Fibroblast of villous mesenchyme (primary cell): ENCODE measurements around the gene ZNF652. TPM values are rescaled to one million over a fixed set of nuclear protein-coding genes. Genes with fewer than 3 reads are reported as not detected.

Experiments used
- DNase-seq: peaks from one replicate; pipeline ENCODE4 v3.0.0-alpha.2; 2010; ENCODE audit warnings: low read depth
- H3K4me3 ChIP-seq: 2 replicates; pipeline ENCODE4 v1.5.1; 2011; ENCODE audit warnings: low read depth, mild to moderate bottlenecking, low read length
- total RNA-seq: library from RNA; depleted of rRNA; stranded (reverse); fragments of >200 nt; gene quantifications from 2 replicates; pipeline ENCODE4 v1.2.3, GENCODE V29; 2012
- TF ChIP-seq, protein P1 (sequence below): IDR thresholded peaks from 2 replicates; pipeline ENCODE4 v1.5.1; 2012; ENCODE audit warnings: low read depth, mild to moderate bottlenecking, low read length; ENCODE audit not compliant: insufficient read depth

ZNF652 gene
- 20.6 and 24.6 TPM in 2 replicates for total RNA-seq

DNA sequence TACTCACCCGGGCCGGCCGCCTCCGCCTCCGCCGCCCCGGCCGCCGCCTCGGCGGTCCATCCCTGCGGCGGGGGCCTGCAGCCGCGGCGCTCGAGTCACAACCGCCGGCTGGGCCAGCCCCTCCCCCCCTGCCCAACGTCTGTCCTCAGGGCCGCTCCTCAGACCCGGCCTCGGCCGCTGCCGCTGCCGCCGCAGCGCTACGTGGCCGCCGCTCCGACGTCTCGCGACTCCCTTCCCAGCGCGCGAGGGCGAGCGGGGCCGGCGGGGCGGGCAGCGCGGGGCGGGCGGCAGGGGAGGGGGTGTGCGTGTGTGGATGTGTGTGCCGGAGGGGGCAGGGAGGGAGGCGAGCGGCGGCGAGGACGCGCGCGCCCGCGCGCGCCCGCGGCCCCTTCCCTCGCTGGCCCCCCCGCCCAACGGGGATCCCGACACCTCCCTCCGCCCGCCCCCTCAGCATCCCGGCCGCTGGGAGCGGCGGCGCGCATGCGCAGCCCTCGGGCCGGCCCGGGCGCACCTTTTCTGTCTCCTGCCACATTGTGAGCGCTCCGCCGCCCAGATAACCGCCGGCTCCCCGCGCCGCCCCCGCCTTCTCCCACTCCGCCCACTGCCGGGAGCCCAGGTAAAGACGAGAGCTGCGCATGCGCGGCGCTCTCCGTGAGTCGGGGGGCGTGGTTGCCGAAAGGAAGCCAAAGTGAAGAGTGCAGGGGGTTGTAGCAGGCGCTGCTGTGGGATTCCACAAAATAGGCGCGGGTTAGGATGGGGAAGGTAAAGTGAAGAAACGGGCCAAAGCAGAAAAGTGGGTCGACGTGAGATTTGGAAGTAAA is at the start of gene ZNF652:
TSS of gene ZNF652 (minus strand) at position 349 of the 821 bp plus-strand sequence. CDS start 44,525 bp downstream, outside the sequence.
- peak; percentile 80 for DNase-seq
- TF ChIP-seq, protein P1, sequence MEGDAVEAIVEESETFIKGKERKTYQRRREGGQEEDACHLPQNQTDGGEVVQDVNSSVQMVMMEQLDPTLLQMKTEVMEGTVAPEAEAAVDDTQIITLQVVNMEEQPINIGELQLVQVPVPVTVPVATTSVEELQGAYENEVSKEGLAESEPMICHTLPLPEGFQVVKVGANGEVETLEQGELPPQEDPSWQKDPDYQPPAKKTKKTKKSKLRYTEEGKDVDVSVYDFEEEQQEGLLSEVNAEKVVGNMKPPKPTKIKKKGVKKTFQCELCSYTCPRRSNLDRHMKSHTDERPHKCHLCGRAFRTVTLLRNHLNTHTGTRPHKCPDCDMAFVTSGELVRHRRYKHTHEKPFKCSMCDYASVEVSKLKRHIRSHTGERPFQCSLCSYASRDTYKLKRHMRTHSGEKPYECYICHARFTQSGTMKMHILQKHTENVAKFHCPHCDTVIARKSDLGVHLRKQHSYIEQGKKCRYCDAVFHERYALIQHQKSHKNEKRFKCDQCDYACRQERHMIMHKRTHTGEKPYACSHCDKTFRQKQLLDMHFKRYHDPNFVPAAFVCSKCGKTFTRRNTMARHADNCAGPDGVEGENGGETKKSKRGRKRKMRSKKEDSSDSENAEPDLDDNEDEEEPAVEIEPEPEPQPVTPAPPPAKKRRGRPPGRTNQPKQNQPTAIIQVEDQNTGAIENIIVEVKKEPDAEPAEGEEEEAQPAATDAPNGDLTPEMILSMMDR: no peak
- H3K4me3 ChIP-seq: peak within 1 kb of the TSS; percentile 94

DNA sequence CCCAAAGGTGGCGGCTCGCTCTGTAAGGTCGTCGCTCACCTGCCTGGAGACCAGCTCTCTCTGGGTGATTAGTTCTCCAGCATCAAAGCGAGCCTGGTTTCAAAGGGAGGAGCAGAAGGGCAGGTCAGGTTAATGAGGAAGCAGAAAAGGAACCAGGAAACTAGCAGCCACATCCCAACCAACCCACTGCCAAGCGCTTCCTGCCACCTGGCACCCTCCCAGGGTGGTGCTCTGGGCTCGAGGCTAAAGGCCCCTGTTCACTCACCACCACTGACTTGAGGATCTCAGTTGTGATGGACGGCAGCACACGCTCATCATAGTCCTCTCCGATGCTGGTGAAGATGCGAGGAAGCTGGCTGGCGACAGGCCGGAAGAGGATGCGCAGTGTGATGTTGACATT is 47.0 kb upstream of the ZNF652 start:
- H3K4me3 ChIP-seq: no peak overlapping the region
- TF ChIP-seq, protein P1: no peak
- no peak for DNase-seq

DNA sequence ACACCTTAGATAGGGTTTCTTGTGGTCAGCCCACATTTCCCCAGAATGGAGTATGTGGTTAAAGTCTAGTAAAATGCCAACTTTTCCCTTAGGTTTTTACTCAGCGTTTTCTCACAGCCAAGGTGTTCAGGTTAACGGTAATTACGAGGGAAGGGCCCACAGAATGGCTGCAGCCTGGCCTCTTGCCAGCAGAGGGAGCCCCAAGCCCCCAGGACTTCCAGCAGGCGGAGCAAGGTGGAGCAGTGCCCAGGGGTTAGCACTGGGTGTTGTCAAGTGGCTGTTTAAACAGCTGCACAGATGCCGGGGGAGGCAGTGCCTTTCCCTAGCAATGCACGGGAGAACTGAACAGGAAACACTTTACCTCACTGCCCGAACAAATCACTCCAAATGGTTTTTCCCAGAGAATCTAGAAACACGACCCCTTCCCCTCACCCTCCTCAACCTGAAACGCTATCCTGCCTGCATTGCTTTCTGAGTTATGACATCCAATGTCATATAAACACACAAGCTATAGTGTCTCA is 46.0 kb upstream of the ZNF652 start:
- H3K4me3 ChIP-seq: no peak overlapping the region
- peak; percentile 72 for DNase-seq
- TF ChIP-seq, protein P1: peak; percentile 93

DNA sequence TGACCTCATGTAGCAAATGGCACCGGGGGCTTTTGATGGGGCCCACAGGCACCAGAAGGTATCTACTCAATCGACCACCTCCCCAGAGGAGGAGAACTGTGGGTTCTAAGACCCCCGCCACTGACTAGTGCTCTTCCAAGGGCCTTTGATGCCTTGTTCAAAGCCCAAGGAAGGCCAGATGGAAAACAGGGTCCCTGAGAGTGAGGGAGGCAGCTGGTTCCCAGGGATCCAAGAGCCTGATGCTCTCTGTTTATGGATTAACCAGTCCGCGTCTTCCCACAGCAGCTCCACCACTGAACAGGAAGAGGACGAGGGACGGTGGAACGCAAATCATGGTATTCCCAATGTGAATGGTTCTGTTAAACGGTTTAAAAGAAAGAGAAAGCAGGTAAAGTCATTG is 45.0 kb upstream of the ZNF652 start:
- DNase-seq: no peak
- TF ChIP-seq, protein P1: no peak
- H3K4me3 ChIP-seq: no peak overlapping the region

DNA sequence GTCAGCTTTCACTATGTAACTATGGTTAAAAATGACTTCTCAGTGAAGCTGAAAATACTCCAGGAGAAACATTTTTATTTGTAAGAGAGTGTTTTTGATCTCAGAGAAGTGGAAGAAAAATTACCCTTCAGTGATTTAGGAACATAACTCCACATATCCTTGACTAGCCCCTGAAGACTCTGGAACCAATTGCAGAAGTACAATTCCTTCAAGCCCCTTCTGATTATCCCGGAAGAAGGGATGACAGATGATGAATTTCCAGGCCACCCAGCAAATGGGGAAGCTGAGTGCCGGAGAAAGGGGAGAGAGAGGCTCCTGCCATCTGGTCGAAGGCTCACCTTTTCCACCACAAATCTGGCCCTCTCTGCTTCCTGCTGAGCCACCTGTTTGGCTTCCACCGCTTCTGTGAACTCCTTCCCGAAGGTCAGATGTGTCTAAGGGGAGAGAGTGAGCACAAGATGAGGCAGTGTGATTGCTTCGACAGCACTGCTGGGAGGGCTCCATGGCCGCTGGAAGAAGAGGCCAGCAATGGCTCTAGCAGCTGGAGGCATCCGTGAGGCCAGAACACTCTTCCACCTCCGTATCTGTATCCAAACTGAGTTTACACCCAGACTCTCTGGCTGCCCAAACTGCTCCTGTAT is 44.5 kb upstream of the ZNF652 start:
- TF ChIP-seq, protein P1: no peak

DNA sequence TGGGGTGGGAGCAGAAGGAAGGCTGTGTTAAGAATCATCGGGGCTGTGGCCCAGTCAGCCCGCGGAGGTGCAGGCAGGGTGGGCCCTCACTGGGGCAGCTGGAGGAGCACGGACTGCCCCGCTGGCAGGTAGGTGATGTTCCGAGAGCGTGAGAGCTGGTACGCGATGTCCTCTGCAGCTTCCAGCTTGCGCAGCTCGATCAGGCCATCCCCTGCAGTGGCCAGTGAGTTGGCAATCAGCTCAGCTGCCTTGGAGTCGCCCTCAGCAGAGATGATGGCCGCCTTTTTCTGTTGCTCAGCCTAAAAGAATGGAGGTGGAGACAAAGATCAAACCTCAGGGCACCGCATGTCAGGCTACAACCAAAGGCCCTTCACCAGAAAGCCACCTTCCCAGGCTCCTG is 42.9 kb upstream of the ZNF652 start:
- TF ChIP-seq, protein P1: no peak
- no peak overlapping the region for H3K4me3 ChIP-seq
- no peak for DNase-seq

More for the DNA sequence above, 44.5 kb upstream of the ZNF652 start:
- no peak for DNase-seq
- H3K4me3 ChIP-seq: no peak overlapping the region
